SK-N-MC (cell line): ENCODE data around the gene MOV10L1.
A peak's percentile ranks its signal among the peaks of the same experiment; 100 is the strongest.
"Not testable (repeated sequence)": the region's sequence is repeated elsewhere in the genome, so short reads cannot be mapped to it uniquely, and the experiment has no call there.

Experiments
- DNase-seq: peaks from one replicate; pipeline ENCODE4 v3.0.0-alpha.2; 2011; ENCODE audit warnings: low read depth, low spot score
- H3K27ac ChIP-seq: fragments of 200-600 bp; sonication (generic); 2 replicates; pipeline ENCODE4 v1.5.1; 2016; ENCODE audit warnings: mixed run types
- H3K36me3 ChIP-seq: fragments of 200-600 bp; sonication (generic); 2 replicates; pipeline ENCODE4 v1.6.1; 2017; ENCODE audit warnings: antibody characterized with exemption, low read length, mixed read lengths; ENCODE audit not compliant: insufficient read depth
- H3K4me3 ChIP-seq: fragments of 200-600 bp; sonication (generic); 2 replicates; pipeline ENCODE4 v1.5.1; 2016
- H3K9ac ChIP-seq: fragments of 200-600 bp; sonication (generic); 2 replicates; pipeline ENCODE4 v1.8.0; 2017; ENCODE audit warnings: mixed run types, mixed read lengths; ENCODE audit not compliant: insufficient read length
- H3K9me3 ChIP-seq: fragments of 200-600 bp; sonication (generic); 2 replicates; pipeline ENCODE4 v1.6.1; 2017; ENCODE audit warnings: low read depth, mild to moderate bottlenecking, antibody characterized with exemption, low read length, moderate library complexity, mixed read lengths
- EZH2 ChIP-seq: fragments of 200-600 bp; sonication (generic); IDR thresholded peaks from one replicate; pipeline ENCODE4 v1.6.1; 2017; ENCODE audit warnings: antibody characterized with exemption
- FOXP2 ChIP-seq: optimal IDR thresholded peaks from 2 replicates; pipeline ENCODE3; 2011; ENCODE audit warnings: mild to moderate bottlenecking, moderate library complexity; ENCODE audit not compliant: insufficient read depth; ENCODE audit errors: extremely low read length, control extremely low read depth
- POLR2AphosphoS5 ChIP-seq: IDR thresholded peaks from 2 replicates; pipeline ENCODE4 v1.6.1; 2012; ENCODE audit warnings: mild to moderate bottlenecking, low read depth, low read length, borderline replicate concordance

Gene MOV10L1

DNA sequence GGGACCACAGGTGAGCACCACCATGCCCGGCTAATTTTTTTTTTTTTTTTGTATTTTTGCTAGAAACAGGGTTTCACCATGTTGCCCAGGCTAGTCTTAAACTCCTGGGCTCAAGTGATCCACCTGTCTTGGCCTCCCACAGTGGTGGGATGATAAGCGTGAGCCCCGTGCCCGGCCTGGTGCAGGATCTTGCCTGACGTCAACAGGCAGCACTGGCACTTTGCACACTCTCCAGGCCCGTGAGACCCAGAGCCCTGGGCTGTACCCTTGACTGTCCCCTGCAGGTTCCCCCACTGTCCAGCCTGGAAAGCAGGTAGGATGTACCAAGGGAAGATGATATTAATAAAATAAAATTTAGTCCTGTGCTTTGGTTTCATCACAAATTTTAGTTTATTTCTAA, 51.7 kb downstream of the MOV10L1 start:
- no peak overlapping the region for H3K27ac ChIP-seq

DNA sequence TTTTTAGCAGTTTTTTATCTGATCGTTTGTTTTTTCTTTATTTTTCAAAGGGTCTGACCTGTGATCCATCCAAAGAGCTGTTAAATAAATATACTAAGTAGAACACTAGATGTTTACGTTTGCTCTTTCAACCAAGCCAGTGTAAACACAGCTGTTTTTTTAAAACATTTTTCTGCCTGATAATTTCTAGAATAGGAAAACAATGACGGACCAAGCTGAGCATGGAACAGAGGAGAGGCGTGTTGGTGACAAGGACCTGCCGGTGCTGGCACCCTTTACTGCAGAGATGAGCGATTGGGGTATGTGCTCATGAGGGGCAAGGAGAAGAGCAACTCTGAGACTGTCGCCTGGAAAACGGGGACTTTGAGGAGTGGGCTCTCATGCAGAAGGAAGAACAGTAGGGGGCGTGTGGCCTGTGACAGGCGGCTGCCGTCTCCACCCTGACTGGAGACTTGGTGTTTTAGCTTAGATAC, 52.1 kb downstream of the MOV10L1 start:
- TF ChIP-seq FOXP2 (no peak), POLR2AphosphoS5 (no peak), EZH2 (no peak)
- H3K4me3 ChIP-seq = no peak overlapping the region
- no peaks in the 10 kb centered on the region for H3K9me3 ChIP-seq
- H3K9ac ChIP-seq = no peak overlapping the region
- no peaks in the 10 kb centered on the region for H3K36me3 ChIP-seq
- no peak overlapping the region for H3K27ac ChIP-seq
- DNase-seq = no peak

More for the DNA sequence above, 51.7 kb downstream of the MOV10L1 start:
- TF ChIP-seq EZH2 = no peak
- no peak for TF ChIP-seq POLR2AphosphoS5
- TF ChIP-seq FOXP2 = no peak
- H3K9ac ChIP-seq = no peak overlapping the region
- no peak for DNase-seq
- no peaks in the 10 kb centered on the region for H3K9me3 ChIP-seq
- H3K4me3 ChIP-seq = no peak overlapping the region
- H3K36me3 ChIP-seq = no peaks in the 10 kb centered on the region

DNA sequence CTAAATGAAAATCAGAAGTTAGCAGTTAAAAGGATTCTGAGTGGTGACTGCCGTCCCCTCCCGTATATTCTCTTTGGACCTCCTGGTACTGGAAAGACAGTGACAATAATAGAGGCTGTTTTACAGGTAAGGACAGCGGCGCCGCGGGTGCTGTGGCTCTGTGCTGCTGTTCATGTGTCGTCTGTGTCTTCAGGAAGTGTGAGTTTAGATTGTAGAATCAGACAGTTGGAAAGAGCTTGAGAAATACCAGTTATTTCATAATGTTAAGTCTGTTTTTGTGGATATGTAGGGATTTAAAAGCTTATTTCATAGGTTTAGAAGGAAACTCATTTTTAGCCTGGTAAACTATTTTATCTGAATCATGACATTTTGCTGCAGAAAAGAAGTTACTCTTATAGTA, 53.3 kb downstream of the MOV10L1 start:
- no peaks in the 10 kb centered on the region for H3K9me3 ChIP-seq
- H3K27ac ChIP-seq = peak overlapping the region; percentile 31; the same call in 1 of the 2 replicates
- H3K4me3 ChIP-seq = no peak overlapping the region
- H3K9ac ChIP-seq = no peak overlapping the region
- H3K36me3 ChIP-seq = no peaks in the 10 kb centered on the region
- DNase-seq = no peak
- TF ChIP-seq POLR2AphosphoS5 = no peak
- TF ChIP-seq EZH2 = no peak
- no peak for TF ChIP-seq FOXP2

DNA sequence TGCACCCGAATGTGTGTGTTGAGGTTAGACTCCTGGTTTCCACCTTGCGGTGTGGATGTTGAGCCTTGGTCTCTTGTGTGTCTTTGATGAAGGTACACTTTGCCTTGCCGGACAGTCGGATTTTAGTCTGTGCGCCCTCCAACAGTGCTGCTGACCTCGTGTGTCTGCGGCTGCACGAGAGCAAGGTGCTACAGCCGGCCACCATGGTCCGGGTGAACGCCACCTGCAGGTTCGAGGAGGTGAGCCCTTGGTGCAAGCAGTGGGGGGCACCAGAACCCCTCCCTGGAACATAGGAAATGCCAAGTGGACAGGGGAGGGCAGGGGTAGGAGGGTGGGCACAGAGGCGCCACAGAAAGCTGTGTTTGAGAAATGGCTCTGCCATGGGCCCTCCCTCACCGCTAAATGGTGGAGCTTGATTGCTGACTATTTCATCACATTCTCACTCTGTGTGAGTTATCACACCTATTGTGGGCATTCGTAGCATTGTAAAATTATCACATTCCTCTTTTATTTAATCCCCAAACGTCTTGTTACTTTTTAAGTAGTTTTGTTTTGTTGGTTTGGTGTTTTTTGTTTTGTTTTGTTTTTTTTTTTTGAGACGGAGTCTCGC, 54.3 kb downstream of the MOV10L1 start:
- Histone ChIP-seq H3K27ac (no peak overlapping the region), H3K9me3 (no peaks in the 10 kb centered on the region), H3K36me3 (no peaks in the 10 kb centered on the region), H3K9ac (no peak overlapping the region), H3K4me3 (no peak overlapping the region)
- TF ChIP-seq POLR2AphosphoS5 (no peak), FOXP2 (no peak), EZH2 (no peak)
- no peak for DNase-seq

DNA sequence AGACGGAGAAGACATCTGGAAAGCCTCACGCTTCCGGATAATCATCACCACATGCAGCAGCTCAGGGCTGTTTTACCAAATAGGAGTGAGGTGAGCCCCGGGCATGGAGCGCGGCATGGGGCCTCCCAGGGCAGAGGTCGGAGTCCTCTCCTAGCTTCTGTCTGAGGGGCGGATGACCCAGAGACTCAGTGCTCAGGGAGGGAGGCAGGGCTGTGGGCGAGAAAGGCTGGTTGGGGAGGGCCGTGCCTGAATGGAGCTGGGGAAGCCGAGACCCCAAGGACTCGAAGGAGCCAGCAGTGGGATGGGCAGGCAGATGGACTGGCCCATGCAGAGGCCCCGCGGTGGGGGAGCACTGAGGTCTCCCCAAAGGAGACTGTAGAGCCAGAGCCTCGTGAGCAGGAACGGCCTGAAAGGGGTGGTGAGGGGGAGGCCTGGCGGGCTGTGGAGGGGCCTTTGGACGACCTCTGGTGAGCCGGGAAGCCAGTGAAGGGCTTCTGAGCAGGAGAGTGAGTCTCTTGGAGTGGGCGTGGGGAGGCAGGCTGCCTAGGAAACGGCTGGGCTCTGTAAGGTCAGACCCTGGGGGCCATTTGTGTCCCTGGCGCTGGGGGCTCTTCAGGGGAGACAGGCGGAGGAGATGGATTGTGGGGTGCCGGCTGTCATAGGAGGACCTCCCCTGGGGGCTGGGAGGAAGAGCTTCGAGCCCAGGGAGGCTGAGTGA, 56.1 kb downstream of the MOV10L1 start:
- no peak for DNase-seq
- Histone ChIP-seq H3K4me3 (no peak overlapping the region), H3K9me3 (no peaks in the 10 kb centered on the region), H3K27ac (no peak overlapping the region), H3K36me3 (no peaks in the 10 kb centered on the region), H3K9ac (no peak overlapping the region)
- TF ChIP-seq EZH2 = no peak
- TF ChIP-seq POLR2AphosphoS5 = no peak
- no peak for TF ChIP-seq FOXP2

DNA sequence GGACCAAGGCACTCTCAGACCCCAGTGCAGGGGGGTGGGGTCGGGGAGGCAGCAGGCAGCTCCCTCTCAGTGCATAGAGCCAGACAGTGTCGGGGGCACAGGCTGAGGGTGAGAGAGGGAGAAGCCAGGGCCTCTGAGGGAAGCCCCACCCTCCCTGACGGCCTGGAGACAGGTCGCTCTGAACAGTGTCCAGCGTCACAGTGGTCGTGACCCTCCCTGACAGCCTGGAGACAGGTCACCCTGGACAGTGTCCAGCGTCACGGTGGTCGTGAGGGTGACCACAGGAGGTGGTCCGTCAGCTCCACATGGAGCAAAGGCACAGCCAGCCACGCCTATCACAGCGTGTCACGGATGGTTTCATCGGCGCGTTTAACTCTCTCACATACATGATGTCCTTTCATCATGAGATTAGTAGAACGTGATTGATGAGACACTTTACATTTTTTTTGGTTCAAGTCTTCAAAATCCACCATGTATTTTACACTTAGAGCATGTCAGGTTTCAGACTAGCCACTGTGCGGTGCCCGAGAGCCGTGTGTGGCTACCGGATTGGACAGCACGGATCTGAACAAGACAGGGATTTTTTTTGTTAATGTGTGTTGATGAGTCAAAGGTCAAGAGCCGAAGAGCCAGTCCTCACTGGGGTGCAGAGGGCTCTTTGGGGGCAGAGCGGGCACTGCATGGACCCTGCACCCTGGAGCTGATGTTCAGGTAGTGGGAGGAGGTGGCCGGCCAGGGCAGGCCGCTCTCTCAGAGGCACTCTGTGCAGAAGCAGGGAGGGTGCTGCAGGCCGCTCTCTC, 56.8 kb downstream of the MOV10L1 start:
- H3K27ac ChIP-seq = no peak overlapping the region
- no peak overlapping the region for H3K9ac ChIP-seq
- no peaks in the 10 kb centered on the region for H3K36me3 ChIP-seq
- no peak for TF ChIP-seq EZH2
- TF ChIP-seq POLR2AphosphoS5 = no peak
- TF ChIP-seq FOXP2 = no peak
- H3K4me3 ChIP-seq = no peak overlapping the region
- H3K9me3 ChIP-seq = no peaks in the 10 kb centered on the region
- DNase-seq = no peak

DNA sequence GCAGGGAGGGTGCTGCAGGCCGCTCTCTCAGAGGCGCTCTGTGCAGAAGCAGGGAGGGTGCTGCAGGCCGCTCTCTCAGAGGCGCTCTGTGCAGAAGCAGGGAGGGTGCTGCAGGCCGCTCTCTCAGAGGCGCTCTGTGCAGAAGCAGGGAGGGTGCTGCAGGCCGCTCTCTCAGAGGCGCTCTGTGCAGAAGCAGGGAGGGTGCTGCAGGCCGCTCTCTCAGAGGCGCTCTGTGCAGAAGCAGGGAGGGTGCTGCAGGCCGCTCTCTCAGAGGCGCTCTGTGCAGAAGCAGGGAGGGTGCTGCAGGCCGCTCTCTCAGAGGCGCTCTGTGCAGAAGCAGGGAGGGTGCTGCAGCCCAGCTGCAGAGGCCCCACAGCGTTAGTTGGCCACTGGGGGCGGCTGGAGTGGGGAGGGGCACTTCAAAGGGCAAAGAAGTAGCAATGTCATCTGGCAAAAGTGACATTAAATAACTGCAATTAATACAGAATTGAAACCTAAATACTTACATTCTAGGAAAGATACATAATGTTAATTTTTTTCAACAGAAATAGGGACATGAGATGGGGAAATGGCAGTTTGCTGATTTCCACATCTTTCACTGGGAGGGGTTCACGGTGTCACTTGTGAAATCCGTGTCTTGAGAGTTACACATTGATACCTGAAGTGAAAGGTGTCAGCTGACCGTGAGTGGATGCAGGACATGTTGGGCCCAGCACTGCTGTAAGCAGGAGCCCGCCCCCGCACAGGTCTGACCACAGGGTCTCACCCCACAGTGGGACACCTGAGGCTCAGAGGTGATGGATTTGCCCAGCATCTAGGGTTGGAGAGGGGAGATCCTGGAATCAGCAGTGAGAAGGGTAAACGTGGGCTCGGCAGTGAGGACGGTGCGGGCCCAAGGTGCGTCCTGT, 57.7 kb downstream of the MOV10L1 start:
- not testable (repeated sequence) for H3K9ac ChIP-seq, H3K4me3 ChIP-seq, H3K27ac ChIP-seq, DNase-seq, H3K9me3 ChIP-seq, H3K36me3 ChIP-seq

DNA sequence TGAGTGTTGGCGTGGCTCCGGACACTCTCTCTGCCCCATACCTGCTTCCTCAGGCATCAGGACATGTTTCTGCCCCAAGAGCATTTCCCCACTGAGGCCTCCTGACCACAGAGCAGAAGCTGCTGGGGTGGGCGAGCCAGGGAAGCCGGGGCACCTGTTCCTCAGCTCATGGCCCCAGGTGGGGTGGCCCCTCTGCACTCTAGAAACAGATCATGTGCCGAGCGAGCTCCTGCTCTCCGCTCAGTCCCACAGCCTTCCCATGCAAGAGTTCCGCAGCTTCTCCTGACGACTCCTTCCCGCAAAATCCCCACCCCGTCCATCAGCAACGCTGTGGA, 58.3 kb downstream of the MOV10L1 start:
- H3K27ac ChIP-seq = no peak overlapping the region
- H3K36me3 ChIP-seq = no peaks in the 10 kb centered on the region
- DNase-seq = no peak
- H3K9ac ChIP-seq = no peak overlapping the region
- H3K4me3 ChIP-seq = no peak overlapping the region
- no peak for TF ChIP-seq POLR2AphosphoS5
- no peak for TF ChIP-seq FOXP2
- TF ChIP-seq EZH2 = no peak
- H3K9me3 ChIP-seq = no peaks in the 10 kb centered on the region
